ENCODE data around the gene DNAJC3.

DNAJC3 gene

GRCh38 chr13:95647321-95647720 lies 29.6 kb upstream of the DNAJC3 start:
- Histone ChIP-seq H3K27ac (replicated peaks) (no peak overlapping the region), H3K27me3 (ENCODE audit: insufficient read depth, poor library complexity, severe bottlenecking) (peaks cover 29% of the 10 kb centered on the region), H3K4me3 (replicated peaks; ENCODE audit: insufficient read depth, low read length) (no peak overlapping the region)
- no peak for TF ChIP-seq POLR2AphosphoS5 (IDR thresholded peaks at IDR 0.05; ENCODE audit: low read depth)
- TF ChIP-seq, protein P1, sequence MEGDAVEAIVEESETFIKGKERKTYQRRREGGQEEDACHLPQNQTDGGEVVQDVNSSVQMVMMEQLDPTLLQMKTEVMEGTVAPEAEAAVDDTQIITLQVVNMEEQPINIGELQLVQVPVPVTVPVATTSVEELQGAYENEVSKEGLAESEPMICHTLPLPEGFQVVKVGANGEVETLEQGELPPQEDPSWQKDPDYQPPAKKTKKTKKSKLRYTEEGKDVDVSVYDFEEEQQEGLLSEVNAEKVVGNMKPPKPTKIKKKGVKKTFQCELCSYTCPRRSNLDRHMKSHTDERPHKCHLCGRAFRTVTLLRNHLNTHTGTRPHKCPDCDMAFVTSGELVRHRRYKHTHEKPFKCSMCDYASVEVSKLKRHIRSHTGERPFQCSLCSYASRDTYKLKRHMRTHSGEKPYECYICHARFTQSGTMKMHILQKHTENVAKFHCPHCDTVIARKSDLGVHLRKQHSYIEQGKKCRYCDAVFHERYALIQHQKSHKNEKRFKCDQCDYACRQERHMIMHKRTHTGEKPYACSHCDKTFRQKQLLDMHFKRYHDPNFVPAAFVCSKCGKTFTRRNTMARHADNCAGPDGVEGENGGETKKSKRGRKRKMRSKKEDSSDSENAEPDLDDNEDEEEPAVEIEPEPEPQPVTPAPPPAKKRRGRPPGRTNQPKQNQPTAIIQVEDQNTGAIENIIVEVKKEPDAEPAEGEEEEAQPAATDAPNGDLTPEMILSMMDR (IDR thresholded peaks at IDR 0.05; ENCODE audit: insufficient read depth, low read length), result no peak
- TF ChIP-seq REST (IDR thresholded peaks at IDR 0.05; ENCODE audit: insufficient replicate concordance, low read depth), result no peak
- TF ChIP-seq GABPA (IDR thresholded peaks at IDR 0.05; ENCODE audit: low read depth), result no peak
- TF ChIP-seq SPI1 (IDR thresholded peaks at IDR 0.05; ENCODE audit: borderline replicate concordance, low read depth), result no peak
- no peak for DNase-seq (ENCODE audit: low read depth in 1 of 2, low spot score in 1 of 2)

DNA sequence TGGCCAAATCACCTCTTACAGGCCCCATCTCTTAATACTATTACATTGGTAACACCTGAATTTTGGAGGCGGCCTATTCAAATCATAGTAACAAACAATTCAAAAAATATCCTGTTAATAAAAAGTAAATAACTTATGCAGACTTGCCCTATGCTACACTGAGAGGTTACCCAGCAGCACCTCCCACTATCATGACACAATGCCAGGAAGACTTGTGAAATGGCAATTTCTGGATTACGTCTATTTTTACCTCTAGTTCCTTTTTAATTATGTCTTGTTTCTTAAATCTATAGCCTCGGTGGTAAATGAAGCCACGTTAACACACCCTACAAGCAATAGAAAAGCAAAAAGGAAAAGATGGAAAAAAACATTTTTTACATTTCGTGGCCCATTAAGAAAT lies 26.2 kb upstream of the DNAJC3 start:
- TF ChIP-seq POLR2AphosphoS5 (IDR thresholded peaks at IDR 0.05; ENCODE audit: low read depth) (no peak), REST (IDR thresholded peaks at IDR 0.05; ENCODE audit: insufficient replicate concordance, low read depth) (no peak), GABPA (IDR thresholded peaks at IDR 0.05; ENCODE audit: low read depth) (no peak)
- H3K27ac ChIP-seq (replicated peaks), result no peak overlapping the region
- DNase-seq (ENCODE audit: low read depth in 1 of 2, low spot score in 1 of 2), result peak; percentile 27 to 65
- no peak overlapping the region for H3K4me3 ChIP-seq (replicated peaks; ENCODE audit: insufficient read depth, low read length)
- peaks cover 2% of the 10 kb centered on the region for H3K27me3 ChIP-seq (ENCODE audit: insufficient read depth, poor library complexity, severe bottlenecking)

DNA sequence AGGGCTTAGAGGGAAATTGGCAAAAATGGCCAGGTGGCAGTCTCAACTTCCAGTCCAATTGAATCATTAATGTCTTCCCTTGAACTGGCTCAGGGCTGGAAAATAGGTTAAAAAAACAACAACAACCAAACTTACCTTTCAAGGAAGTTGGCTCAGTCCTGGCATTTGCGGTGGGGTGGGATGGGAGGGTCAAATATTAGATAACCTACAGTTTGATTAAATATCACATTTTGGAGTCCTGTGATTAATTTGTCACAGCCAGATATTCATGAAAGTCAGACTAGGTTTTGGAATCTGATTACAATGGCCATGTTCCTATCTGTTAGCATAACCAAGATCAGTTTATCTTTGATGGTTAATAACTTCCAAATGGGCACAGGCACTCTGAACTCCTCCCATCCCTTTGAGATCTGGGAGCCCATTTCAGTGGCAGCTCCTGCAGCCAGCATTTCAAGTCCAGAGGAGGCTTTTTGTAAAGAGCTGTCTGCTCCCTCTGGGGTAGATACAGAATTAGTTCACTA lies 24.6 kb upstream of the DNAJC3 start:
- Histone ChIP-seq H3K27me3 (ENCODE audit: insufficient read depth, poor library complexity, severe bottlenecking) (no peaks in the 10 kb centered on the region), H3K27ac (replicated peaks) (no peak overlapping the region), H3K4me3 (replicated peaks; ENCODE audit: insufficient read depth, low read length) (no peak overlapping the region)
- TF ChIP-seq, protein P1 (IDR thresholded peaks at IDR 0.05; ENCODE audit: insufficient read depth, low read length), result no peak
- TF ChIP-seq SPI1 (IDR thresholded peaks at IDR 0.05; ENCODE audit: borderline replicate concordance, low read depth) (no peak), POLR2AphosphoS5 (IDR thresholded peaks at IDR 0.05; ENCODE audit: low read depth) (no peak), GABPA (IDR thresholded peaks at IDR 0.05; ENCODE audit: low read depth) (no peak), REST (IDR thresholded peaks at IDR 0.05; ENCODE audit: insufficient replicate concordance, low read depth) (no peak)
- no peak for DNase-seq (ENCODE audit: low read depth in 1 of 2, low spot score in 1 of 2)
